ENCODE data around the gene SLC25A29. TPM values are rescaled to one million over a fixed set of nuclear protein-coding genes. Genes with fewer than 3 reads are reported as not detected.
"Not testable (repeated sequence)": the region's sequence is repeated elsewhere in the genome, so short reads cannot be mapped to it uniquely, and the experiment has no call there.

The SLC25A29 gene
- total RNA-seq, 1 experiment from 2014 or later = 33.9 TPM

GRCh38 chr14:100285913-100286400, 20.3 kb downstream of the SLC25A29 start:
- no TSS peak for BruUV-seq (replicated peaks)
- Mint-ChIP-seq H3K27me3 (ENCODE audit: insufficient read depth, unreplicated experiment) (no peaks in the 10 kb centered on the region), H3K36me3 (ENCODE audit: insufficient read depth, unreplicated experiment) (peaks cover 26% of the 10 kb centered on the region), H3K4me3 (ENCODE audit: unreplicated experiment) (peak overlapping the region; percentile 77), H3K9me3 (ENCODE audit: unreplicated experiment) (no peaks in the 10 kb centered on the region), H3K4me1 (ENCODE audit: insufficient read depth, unreplicated experiment) (peaks cover 20% of the 10 kb centered on the region), H3K27ac (ENCODE audit: low read depth, unreplicated experiment) (peak overlapping the region; percentile 64)
- DNase-seq (ENCODE audit: unreplicated experiment) = no peak
- ChIA-PET POLR2A (interaction anchor here (1.2 to 2.1 kb wide), 3 partner anchors 10 to 91 kb away, joined by 3 to 8 read pairs (median 5); a partner anchor contains a TSS), CTCF (interaction anchor here (0.6 to 2.4 kb wide), 21 partner anchors 9 to 768 kb away, joined by 3 to 30 read pairs (median 4); no protein-coding TSS in a partner anchor)
- intact Hi-C loops (cut with micrococcal nuclease) = no loop called here
- TF ChIP-seq CTCF (IDR thresholded peaks at IDR 0.05; ENCODE audit: unreplicated experiment) = no peak

- Mint-ChIP-seq H3K9me3 (ENCODE audit: unreplicated experiment) (no peaks in the 10 kb centered on the region), H3K36me3 (ENCODE audit: insufficient read depth, unreplicated experiment) (peaks cover 32% of the 10 kb centered on the region), H3K4me1 (ENCODE audit: insufficient read depth, unreplicated experiment) (peaks cover 24% of the 10 kb centered on the region), H3K4me3 (ENCODE audit: unreplicated experiment) (peak overlapping the region; percentile 77), H3K27me3 (ENCODE audit: insufficient read depth, unreplicated experiment) (no peaks in the 10 kb centered on the region), H3K27ac (ENCODE audit: low read depth, unreplicated experiment) (peak overlapping the region; percentile 64)
- DNase-seq (ENCODE audit: unreplicated experiment) = peak; percentile 57
- POLR2A ChIA-PET = interaction anchor here (1.0 to 2.1 kb wide), 4 partner anchors 13 to 92 kb away, joined by 3 to 8 read pairs (median 3); a partner anchor contains a TSS
- TF ChIP-seq CTCF (IDR thresholded peaks at IDR 0.05; ENCODE audit: unreplicated experiment) = peak; percentile 97
- CTCF ChIA-PET = interaction anchor here (0.6 to 2.4 kb wide), 23 partner anchors 9 to 534 kb away, joined by 3 to 30 read pairs (median 4); no protein-coding TSS in a partner anchor
- BruUV-seq (replicated peaks) = no TSS peak
- intact Hi-C loops (cut with micrococcal nuclease) = no loop called here
Measured at GRCh38 chr14:100285021-100285912, 21.0 kb downstream of the SLC25A29 start.

- POLR2A ChIA-PET = interaction anchor here (0.7 to 2.5 kb wide), 5 partner anchors 12 to 1389 kb away, joined by 3 to 8 read pairs (median 3); no protein-coding TSS in a partner anchor
- H3K9me3 Mint-ChIP-seq (ENCODE audit: unreplicated experiment) = no peaks in the 10 kb centered on the region
- CTCF ChIA-PET = interaction anchor here (0.6 to 2.4 kb wide), 14 partner anchors 11 to 1557 kb away, joined by 3 to 30 read pairs (median 5); no protein-coding TSS in a partner anchor
Measured at GRCh38 chr14:100283984-100284881, 22.0 kb downstream of the SLC25A29 start.

GRCh38 chr14:100283436-100283835, 22.8 kb downstream of the SLC25A29 start:
- POLR2A ChIA-PET = interaction anchor here (0.7 to 2.5 kb wide), 3 partner anchors 11 to 1390 kb away, joined by 3 to 8 read pairs (median 5); no protein-coding TSS in a partner anchor
- peak overlapping the region; percentile 63 for H3K27ac Mint-ChIP-seq (ENCODE audit: low read depth, unreplicated experiment)
- CTCF ChIA-PET = interaction anchor here (0.7 to 2.1 kb wide), 8 partner anchors 11 to 1557 kb away, joined by 3 to 14 read pairs (median 5); no protein-coding TSS in a partner anchor
- DNase-seq (ENCODE audit: unreplicated experiment); H3K4me3 Mint-ChIP-seq (ENCODE audit: unreplicated experiment); intact Hi-C loops (cut with micrococcal nuclease); H3K9me3 Mint-ChIP-seq (ENCODE audit: unreplicated experiment); H3K27me3 Mint-ChIP-seq (ENCODE audit: insufficient read depth, unreplicated experiment); BruUV-seq (replicated peaks): not testable (repeated sequence)
- peaks cover 31% of the 10 kb centered on the region for H3K4me1 Mint-ChIP-seq (ENCODE audit: insufficient read depth, unreplicated experiment)
- H3K36me3 Mint-ChIP-seq (ENCODE audit: insufficient read depth, unreplicated experiment) = peaks cover 43% of the 10 kb centered on the region

More at GRCh38 chr14:100283984-100284881, 22.0 kb downstream of the SLC25A29 start:
- H3K27me3 Mint-ChIP-seq (ENCODE audit: insufficient read depth, unreplicated experiment) = no peaks in the 10 kb centered on the region
- TF ChIP-seq CTCF (IDR thresholded peaks at IDR 0.05; ENCODE audit: unreplicated experiment) = no peak
- H3K27ac Mint-ChIP-seq (ENCODE audit: low read depth, unreplicated experiment) = no peak overlapping the region
- H3K4me1 Mint-ChIP-seq (ENCODE audit: insufficient read depth, unreplicated experiment) = peaks cover 31% of the 10 kb centered on the region
- no peak for DNase-seq (ENCODE audit: unreplicated experiment)
- intact Hi-C loops (cut with micrococcal nuclease) = no loop called here
- BruUV-seq (replicated peaks) = no TSS peak
- H3K36me3 Mint-ChIP-seq (ENCODE audit: insufficient read depth, unreplicated experiment) = peaks cover 35% of the 10 kb centered on the region
- peak overlapping the region; percentile 77 for H3K4me3 Mint-ChIP-seq (ENCODE audit: unreplicated experiment)
